ENCODE results near the gene VCL. TPM values are rescaled to one million over a fixed set of nuclear protein-coding genes. Genes with fewer than 3 reads are reported as not detected.
A peak's percentile ranks its signal among the peaks of the same experiment; 100 is the strongest.

Gene VCL
- polyA plus RNA-seq, 12 donors = 107 to 176 (median 147) TPM

DNA sequence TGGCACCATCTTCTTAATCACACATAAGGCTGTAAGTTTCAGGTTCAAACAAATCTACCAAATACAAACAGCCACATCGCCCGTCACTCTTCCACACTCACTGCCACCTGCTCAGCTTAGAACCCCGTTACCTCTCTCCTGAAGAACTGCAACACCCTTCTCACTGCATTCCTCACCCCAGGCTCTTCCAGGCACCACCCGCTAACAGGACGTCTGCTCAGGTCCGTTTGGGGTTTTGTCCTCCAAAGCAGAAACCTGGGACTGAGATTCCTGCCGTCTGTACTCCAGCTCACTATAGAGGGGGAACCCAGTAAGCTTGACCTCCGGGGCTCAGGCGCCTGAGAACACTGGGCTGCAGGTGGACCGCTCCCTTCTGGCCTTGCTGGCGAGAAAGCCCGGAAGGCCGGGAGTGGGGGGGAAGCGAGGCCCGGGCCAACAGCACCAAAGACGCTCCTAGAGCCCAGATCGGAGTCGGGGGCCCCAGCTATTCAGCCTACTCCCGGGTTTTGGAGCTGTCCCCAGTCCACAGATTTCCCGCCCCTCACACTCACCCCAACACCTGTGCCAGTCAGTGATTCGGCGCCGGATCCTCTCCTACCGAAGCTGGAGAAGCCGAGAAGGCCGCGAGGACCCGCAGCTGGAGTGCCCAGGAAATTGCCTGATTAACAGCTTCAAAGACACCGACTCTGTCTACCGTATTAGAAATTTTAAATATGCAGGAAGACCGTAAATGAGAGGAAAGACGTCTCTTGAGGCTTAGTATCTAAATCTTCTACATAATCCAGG is 152.5 kb downstream of the VCL start, which contains the start of gene AP3M1:
Gene AP3M1, minus strand, starts transcription at position 625 of the 786 bp plus-strand sequence. CDS start 12,449 bp downstream, outside the sequence.
- no peak for DNase-seq

DNA sequence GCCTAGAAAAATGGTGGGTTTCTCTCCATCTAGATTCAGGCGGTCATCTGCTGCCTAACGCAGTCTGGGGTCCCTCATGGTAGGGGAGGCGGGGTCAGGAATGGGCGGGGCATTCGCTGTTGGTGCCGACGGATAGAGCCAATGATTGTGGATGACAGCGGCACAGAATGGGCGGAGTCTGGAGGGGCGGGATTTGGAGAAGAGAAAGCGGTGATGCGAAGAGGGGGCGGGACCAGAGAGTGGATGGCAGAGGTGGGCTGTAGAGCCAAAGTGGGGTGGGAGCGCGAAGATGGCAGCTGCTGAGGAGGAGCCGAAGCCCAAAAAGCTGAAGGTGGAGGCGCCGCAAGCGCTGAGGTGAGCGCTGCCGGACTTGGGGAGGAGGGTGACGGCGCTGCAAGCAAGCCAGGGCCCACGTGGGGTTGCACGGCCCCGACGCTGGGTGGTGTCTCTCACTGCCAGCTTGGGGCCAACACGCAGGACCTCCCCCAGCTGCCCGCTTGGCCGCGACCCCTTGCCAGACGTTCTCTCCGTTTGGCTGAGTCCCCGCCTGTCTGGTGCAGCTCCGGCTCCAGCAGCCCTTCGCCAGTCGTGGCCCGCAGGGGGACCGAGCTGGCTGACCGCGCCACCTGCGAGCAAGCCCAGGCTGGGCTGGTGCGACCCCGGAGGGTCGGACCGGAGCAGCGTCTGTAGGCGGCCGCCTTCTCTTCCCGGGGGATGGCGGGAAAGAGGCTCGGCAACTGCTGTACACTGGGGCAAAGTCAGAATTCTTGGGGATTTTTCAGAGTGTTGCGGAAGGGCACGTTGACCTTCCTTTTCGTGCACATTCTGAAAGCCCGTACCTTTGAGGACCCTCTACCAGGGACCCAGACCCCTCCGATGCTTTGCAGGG is 153.3 kb downstream of the VCL start, which contains the start of gene ADK:
Gene ADK, plus strand, starts transcription at position 232 of the 889 bp plus-strand sequence. Its CDS starts 58 bp downstream, at position 290.
- DNase-seq = peak; percentile 99

DNA sequence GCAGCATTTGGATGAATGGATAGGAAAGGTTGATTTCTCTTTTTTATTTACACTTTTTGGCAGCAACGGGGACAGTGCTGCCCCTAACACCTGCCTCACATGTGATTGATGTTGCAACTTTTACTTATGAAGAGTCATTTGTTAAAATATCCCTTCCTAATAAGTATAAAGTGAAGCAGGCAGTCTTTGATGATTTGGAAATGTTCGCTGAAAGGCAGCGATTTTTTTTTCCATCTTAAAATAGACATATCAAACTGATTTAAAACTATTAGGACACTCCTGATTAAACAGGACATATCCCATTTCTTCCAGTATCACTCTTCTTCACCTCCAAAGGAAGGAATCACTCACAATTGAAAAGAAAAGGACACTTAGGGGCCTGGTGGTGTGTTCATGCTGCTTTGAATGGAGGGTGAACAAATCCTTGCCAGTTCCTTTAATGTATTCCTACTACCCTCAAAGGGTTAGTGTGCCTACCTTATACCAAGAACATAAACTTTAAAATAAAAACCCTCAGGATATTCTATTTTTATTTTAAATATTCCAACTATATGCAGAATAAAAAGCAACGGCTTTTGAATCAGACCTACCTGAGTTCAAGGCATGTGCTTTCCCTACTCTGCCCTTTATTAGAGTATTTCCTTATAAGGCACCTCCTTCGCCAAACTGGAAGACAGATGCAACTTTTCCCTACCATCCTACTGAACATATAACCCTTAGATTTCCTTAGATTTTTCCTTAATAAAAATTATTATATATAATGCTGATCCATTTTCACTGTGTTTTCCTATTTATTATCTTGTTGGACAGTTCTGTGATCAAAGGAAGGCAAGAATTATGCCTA is 154.2 kb downstream of the VCL start:
- no peak for DNase-seq

DNA sequence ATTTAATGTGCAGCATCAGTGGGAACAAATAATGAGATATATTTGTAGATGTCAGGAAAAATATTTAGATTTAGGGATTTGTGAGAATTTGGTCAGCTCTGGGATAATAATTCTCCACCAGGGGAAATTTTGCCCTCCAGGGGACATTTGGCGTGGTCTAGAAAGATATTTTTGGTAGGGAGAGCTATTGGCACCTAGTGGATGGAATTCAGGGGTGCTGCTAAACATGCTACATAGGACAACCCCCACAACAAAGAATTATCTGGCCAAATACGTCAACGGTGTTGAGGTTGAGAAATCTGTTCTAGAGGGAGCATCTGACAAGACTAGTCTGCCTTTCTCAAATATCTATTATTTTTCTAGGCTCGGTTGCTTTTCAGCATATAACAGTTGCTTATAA is 155.2 kb downstream of the VCL start:
- DNase-seq = no peak

DNA sequence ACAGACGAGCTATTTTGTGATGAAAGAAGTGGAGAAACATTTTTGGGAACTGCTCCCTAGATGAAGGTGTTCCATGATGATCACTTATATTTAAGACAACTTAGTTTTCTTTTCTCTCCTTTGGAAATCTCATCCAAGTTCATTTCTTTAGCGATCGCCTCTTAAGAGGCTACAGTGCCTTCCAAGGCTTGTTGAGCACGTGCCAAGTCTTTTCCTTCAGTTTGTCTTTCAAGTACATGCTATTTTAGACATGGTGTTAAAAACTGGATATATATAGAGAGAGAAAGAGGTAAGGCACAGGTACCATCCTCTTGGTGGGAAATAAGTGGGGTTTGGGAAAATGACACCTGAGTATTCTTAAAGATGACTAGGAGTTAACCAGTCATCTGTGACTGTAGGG is 155.8 kb downstream of the VCL start:
- DNase-seq = no peak

DNA sequence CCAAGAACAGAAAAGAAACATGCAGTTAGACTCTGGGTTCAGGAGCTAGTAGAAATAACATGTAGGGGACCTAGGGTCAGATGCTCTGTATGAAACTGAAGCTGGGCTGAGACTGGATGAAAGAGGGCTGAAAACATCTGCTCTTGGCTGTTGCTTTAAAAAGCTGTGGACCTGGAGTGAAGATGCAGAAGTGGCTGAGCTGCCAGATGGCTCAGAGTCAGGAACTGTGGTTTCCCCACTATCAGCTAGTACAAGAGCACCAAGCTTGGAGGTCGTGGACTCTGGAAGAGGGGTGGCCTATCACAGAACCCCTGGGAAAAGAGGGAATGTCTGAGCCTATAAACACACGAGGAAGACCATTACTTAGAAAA is 159.0 kb downstream of the VCL start:
- no peak for DNase-seq

DNA sequence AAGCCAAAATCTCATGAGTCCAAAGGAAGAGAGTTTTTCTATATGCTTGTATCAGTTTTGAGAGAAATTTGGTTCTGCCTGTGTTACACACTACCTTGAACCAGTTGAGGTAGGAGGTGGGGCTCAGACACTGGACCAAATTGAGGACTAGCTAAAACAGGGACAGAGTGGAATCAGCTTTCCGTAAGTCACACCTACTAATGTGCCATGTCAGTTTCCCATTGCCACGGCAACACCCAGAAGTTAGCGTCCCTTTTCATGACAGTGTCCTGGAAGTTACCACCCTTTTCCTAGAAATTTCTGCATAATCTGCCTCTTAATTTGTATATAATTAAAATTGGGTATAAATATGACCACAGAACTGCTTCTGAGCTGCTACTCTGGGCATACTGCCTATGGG is 162.1 kb downstream of the VCL start:
- no peak for DNase-seq

DNA sequence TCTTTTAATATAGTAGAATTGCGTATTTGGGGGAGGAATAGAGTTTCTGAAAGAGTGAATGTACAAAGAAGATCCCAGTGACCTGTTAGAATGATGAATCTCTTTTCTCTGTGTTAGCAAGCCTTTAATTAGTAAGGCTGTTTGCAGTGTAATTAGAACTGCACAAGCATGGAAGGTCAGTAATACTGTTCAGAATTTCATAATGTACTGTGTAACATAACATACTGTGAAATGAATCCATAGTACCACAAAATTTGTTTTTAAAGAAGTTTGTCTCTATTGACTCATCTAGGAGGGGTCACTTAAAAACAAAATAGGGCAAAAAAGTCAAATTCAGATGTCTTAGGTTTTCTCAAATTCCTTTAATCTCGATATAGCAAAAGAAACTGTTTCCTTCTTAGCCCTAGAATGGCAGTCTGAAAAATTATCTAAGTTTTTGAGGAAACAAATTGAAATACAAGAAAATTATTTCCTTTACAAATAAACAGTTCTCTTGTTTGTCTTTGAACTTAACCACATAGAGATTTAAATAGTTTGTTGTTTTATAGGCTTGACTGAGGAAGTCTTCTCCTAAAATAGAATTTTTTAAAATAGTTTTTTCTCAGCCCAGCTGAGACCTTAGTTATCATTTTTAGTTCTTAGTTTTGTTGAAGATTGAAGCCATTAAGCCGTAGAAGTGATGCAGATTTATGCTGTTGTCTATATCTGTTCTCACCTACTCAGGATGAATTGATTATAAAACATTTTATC is 165.6 kb downstream of the VCL start:
- no peak for DNase-seq

DNA sequence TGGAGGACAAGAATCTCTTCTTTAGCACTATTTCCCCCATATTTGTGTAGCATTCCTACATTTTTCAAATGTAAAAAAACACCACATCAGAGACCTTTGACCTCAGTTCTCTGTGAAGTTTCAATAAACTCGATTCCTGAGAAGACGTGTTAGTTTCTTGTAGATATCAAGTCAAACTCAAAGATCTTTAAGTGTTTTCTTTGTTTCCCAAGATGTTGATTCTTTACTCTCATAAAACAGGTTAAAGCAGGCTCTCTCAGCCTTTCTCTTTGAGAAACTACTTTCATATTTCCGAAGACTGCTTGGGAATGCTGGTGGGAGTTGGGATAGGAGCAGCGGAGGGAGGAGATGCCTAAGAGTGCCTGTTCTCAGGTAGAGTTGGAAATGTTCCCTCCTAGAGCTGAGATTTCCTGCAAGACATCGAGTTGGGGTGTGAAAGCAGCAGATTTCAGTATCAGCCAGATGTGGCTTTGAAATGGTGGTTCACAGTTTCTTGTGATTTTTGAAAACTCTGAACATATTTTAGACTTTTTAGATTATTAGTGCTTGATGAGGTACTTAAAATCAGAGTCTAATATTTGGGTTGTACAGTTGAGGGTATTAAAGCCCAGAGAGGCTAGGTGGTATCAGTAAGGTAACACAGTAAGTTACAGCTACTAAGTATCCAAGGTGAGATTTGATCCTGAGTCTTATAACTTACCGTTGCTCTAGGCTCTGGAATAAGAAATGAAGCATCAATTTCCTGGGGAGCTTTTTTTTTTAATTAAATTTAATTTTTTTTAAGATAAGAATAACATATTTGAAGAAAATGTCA is 167.0 kb downstream of the VCL start:
- DNase-seq = no peak

DNA sequence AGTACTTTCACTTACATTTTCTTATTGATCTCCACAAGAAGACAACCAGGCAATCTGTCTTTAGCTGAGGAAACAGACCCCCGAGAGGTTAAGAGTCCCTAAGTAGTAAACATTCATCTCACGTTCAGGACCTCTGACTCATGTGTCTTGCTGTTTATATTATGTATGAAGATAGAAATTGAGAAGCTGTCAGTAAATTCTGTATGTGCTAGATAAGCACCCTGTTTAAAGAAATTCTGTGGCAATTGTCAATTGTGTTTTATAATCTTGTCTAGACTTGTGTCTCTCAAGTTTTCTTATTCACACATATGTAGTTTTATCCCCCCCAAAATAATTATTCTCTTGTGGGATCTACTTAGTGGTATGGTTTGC is 167.6 kb downstream of the VCL start:
- DNase-seq = no peak

DNA sequence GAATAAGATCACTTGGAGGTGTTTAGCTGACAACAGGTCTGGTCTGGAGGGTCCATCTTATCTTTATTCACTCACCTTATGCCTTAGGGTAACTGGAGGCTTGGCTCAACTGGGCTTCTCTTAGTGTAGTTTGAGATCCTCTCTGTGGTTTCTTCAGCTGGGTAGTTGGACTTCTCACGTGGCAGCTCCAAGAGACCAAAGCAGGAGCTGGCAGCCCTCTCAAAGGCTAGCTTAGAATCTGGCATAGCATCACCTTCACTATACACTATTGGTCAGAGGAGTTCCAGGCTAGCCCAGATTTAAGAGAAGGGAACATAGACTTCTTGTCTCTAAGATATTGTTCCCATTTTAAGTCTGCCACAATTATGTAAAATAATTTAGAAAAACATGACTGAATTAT is 169.5 kb downstream of the VCL start:
- DNase-seq = no peak

Other genes with a start within 250 kb of the VCL start
- gene CHCHD1, start 216.1 kb upstream of the VCL start, polyA plus RNA-seq (ENCODE audit: insufficient read length in 12 of 12) = 10 to 100 TPM in 11 of 12 donors, not detected in 1; 20.0 to 48.9 (median 31.4) TPM
- 100 to 1,000 TPM in 1 of 12 donors, 10 to 100 TPM in 10, not detected in 1; 53.3 to 172 (median 69.1) TPM for gene ZSWIM8, start 212.5 kb upstream of the VCL start, polyA plus RNA-seq (ENCODE audit: insufficient read length in 12 of 12)
- 10 to 100 TPM in 11 of 12 donors, not detected in 1; 12.4 to 40.5 (median 17.7) TPM for gene NDST2, start 186.5 kb upstream of the VCL start, polyA plus RNA-seq (ENCODE audit: insufficient read length in 12 of 12)
- gene CAMK2G, start 123.6 kb upstream of the VCL start, polyA plus RNA-seq (ENCODE audit: insufficient read length in 12 of 12) = 10 to 100 TPM in 11 of 12 donors, not detected in 1; 23.7 to 39.2 (median 31.3) TPM
- 10 to 100 TPM in 11 of 12 donors, not detected in 1; 26.2 to 48.1 (median 31.2) TPM for gene PLAU, start 87.0 kb upstream of the VCL start, polyA plus RNA-seq (ENCODE audit: insufficient read length in 12 of 12)
- gene AP3M1, start 152.7 kb downstream of the VCL start, polyA plus RNA-seq (ENCODE audit: insufficient read length in 12 of 12) = 10 to 100 TPM in 11 of 12 donors, not detected in 1; 34.8 to 49.0 (median 43.6) TPM
- gene ADK, start 153.1 kb downstream of the VCL start, polyA plus RNA-seq (ENCODE audit: insufficient read length in 12 of 12) = 10 to 100 TPM in 11 of 12 donors, not detected in 1; 28.2 to 42.0 (median 36.5) TPM